GM12801 (cell line): ENCODE results near the gene TRPM1.

Source experiments
- TF ChIP-seq, protein P1 (sequence below): IDR thresholded peaks from one replicate; pipeline ENCODE4 v1.5.1; 2011; ENCODE audit warnings: control low read depth; ENCODE audit not compliant: insufficient read length; ENCODE audit errors: extremely low read depth

The TRPM1 gene

DNA sequence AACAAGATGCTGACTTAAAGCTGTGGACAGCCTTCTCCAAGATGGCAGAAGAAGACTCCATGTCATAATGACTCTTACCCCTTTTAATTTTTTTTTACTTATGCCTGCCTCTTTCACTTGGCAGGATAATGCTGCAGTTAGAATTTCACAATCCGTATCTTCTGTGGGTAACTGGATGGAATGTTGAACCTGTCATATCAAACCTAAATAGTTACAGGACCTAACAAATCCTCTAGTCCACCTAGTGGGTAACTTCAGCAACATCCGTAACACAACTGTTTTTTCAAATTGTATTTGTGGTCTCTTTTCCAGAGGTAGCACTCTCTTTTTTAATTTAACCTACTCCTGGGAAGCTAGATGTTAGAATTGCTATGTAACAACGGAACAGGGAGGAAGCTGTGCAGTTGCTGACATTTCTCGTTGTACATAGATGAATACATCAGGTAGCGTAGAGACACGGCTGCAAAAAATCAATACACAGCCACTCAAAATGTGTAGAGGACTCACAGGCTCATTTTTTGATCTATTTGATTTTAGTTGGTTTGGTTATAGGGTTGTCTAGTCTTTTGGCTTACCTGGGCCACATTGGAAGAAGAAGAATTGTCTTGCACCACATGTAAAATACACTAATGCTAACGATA, 43.9 kb upstream of the TRPM1 start:
- TF ChIP-seq, protein P1, sequence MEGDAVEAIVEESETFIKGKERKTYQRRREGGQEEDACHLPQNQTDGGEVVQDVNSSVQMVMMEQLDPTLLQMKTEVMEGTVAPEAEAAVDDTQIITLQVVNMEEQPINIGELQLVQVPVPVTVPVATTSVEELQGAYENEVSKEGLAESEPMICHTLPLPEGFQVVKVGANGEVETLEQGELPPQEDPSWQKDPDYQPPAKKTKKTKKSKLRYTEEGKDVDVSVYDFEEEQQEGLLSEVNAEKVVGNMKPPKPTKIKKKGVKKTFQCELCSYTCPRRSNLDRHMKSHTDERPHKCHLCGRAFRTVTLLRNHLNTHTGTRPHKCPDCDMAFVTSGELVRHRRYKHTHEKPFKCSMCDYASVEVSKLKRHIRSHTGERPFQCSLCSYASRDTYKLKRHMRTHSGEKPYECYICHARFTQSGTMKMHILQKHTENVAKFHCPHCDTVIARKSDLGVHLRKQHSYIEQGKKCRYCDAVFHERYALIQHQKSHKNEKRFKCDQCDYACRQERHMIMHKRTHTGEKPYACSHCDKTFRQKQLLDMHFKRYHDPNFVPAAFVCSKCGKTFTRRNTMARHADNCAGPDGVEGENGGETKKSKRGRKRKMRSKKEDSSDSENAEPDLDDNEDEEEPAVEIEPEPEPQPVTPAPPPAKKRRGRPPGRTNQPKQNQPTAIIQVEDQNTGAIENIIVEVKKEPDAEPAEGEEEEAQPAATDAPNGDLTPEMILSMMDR = no peak

DNA sequence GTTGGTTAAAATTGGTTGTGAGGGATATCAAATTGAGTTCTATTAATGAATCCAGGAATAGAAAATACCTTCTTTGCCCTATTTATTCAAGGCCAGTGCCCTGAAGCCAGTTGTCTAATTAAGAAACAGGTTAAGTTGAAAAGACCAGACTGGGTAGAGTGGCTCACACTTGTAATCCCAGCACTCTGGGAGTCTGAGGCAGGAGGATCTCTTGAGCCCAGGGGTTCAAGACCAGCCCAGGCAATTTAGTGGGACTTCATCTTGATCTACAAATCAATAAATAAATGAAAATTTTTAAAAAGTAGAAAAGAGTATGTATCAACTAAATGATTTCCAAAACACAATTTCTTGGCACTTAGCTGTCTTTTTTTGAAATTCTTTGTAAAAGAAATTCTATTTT, 40.3 kb upstream of the TRPM1 start:
- TF ChIP-seq, protein P1 = no peak

DNA sequence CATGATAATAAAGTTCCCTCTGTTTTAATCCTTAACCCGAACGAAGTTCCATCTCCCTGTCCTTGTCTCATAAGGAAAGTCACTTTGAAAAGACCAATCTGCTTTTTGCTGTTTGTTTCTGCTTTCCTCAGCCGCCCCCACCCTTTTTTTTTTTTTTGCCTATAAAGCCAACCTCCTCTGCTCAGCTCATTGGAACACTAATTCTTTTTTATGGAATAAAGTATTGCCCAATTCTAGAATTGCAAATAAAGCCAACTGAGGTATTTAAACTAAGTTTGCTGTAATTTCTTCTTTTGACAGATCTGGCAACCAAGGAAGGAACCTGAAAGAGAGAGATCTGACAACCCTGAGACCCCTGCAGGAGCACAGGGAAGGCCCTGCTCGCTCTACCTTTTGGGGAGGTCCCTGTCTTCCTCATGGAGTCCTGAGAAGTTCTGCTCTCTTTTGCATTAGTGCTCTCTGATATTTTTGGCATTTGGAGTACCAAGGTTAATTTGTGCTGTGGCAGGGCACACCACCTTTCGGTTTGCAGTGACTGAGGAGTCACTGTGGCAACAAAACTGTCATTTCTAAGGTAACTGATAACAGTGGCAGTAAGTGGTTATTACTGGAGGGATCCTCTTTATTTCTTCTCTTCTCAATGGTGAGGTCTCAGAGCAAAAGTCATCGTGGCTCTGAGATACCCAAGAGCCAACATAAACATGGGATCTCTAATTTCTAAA, 35.2 kb upstream of the TRPM1 start:
- TF ChIP-seq, protein P1 = no peak

DNA sequence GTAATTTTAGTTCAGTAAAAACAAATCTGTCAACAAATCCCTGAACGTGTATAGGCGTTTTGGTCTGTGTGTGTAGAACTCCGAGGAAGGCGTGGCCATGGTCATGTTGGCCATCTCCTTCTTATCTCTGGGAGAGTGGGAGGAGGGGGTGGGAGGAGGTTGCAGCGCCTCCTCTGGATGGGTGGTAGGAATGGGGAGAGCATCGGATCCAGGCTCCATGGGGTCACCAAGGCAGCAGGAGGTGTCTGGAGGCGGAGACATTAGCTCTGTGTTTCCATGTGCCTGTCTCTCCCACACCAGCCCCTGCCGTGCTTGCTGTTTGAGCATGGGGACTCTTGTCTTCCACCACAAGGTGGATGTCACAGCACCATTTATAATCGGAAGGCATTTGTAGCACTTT, 34.5 kb upstream of the TRPM1 start:
- TF ChIP-seq, protein P1 = no peak

DNA sequence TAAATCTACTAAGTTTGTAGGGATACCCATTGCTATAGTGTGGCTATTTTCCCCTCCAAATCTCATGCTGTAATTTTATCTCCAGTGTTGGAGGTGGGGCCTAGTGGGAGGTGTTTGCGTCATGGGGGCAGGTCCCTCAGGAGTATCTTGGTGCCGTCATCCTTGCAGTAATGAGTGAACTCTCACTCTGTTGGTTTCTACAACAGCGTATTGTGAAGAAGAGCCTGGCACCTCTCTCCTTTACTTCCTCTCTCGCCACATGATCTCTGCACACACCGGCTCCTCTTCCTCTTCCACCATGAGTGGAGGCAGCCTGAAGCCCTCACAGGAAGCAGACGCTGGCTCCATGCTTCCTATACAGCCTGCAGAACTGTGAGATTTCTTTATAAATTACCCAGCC, 34.0 kb upstream of the TRPM1 start:
- TF ChIP-seq, protein P1 = no peak

DNA sequence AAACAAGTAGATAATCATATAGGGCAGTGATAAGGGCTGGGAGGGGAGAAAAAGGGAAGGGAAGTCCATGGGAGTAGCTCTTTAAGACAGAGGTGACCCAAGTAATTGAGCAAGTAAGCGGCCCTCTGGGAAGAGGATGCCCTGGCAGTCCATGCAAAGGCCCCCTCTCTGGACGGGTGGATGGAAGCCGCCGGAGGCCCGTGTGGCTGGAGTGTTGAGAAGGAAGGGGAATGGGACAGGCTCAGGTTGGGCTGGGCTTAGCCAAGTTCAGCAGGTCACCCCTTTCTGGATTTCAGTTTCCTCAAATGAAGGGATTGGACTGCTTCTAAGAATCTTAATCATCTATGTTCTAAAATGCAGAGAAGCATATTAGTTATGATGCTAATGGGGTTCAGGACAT, 32.4 kb upstream of the TRPM1 start:
- TF ChIP-seq, protein P1 = no peak

DNA sequence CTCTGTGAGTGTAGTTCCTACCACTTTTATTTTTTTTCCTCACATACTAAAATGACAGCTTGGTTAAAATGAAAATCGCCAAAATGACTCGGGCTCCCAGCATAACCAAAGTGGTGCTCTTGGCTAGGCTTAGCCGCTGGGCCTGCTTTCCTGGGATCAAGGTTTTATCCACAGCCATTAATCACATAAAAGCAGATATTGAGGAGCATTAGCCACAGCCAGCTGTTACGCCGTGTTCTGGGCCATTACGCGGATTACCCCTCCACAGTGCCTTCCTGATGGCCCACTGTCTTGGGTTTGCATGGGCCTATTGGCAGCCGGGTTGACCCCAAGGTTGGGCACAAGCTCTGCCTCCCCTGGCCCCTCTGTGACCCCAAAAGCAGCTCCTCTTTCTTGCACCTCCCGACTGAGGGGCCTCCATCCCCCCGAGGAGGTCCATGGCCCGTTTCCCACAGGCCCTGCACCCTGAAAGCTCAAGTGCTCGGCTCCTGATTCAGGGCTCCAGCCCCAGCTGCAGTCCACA, 30.4 kb upstream of the TRPM1 start:
- TF ChIP-seq, protein P1 = no peak
